ENCODE results near the gene PLCH1. TPM values are rescaled to one million over a fixed set of nuclear protein-coding genes. Genes with fewer than 3 reads are reported as not detected.

The PLCH1 gene
- total RNA-seq, 1 experiment from 2014 or later = 8.9 TPM

DNA sequence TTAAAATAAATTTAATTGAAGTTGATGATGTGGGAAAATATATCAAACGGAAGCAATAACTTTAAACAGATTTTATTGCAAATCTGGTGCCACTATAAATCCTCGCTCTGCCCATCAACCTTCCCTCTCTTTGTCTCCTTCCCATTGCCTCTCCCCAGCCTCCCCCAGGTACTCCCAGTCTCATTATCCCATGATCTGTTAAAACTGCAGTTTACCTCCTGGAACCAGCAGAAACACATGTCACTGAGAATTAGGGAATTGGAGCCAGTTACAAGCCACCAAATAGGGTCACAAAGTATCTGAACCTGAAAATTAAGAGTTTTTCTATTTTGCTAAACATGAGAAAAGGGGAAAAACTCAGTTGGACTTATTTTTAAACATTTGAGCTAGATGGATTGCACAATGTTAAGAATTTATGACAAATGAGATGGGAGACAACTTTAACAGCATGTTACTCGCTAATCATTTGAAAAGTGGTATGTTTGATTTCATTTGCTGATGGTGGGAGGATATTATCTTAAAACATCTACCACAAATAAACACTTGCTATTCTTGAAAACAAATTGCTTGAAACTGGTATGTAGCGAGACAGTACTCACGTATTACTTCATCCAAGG is 2.4 kb downstream of the PLCH1 start:
- TF ChIP-seq, protein P1, sequence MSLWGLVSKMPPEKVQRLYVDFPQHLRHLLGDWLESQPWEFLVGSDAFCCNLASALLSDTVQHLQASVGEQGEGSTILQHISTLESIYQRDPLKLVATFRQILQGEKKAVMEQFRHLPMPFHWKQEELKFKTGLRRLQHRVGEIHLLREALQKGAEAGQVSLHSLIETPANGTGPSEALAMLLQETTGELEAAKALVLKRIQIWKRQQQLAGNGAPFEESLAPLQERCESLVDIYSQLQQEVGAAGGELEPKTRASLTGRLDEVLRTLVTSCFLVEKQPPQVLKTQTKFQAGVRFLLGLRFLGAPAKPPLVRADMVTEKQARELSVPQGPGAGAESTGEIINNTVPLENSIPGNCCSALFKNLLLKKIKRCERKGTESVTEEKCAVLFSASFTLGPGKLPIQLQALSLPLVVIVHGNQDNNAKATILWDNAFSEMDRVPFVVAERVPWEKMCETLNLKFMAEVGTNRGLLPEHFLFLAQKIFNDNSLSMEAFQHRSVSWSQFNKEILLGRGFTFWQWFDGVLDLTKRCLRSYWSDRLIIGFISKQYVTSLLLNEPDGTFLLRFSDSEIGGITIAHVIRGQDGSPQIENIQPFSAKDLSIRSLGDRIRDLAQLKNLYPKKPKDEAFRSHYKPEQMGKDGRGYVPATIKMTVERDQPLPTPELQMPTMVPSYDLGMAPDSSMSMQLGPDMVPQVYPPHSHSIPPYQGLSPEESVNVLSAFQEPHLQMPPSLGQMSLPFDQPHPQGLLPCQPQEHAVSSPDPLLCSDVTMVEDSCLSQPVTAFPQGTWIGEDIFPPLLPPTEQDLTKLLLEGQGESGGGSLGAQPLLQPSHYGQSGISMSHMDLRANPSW (CRISPR knock-in tag; conservative IDR thresholded peaks at IDR 0.05; ENCODE audit: low read depth) = no peak
- TF ChIP-seq, protein P2, sequence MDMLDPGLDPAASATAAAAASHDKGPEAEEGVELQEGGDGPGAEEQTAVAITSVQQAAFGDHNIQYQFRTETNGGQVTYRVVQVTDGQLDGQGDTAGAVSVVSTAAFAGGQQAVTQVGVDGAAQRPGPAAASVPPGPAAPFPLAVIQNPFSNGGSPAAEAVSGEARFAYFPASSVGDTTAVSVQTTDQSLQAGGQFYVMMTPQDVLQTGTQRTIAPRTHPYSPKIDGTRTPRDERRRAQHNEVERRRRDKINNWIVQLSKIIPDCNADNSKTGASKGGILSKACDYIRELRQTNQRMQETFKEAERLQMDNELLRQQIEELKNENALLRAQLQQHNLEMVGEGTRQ (CRISPR knock-in tag; IDR thresholded peaks at IDR 0.05) = no peak
- TF ChIP-seq HMGA2 (CRISPR knock-in tag; IDR thresholded peaks at IDR 0.05) (no peak), NFYB (CRISPR knock-in tag; conservative IDR thresholded peaks at IDR 0.05; ENCODE audit: low read depth) (no peak), ESRRA (CRISPR knock-in tag; IDR thresholded peaks at IDR 0.05; ENCODE audit: borderline replicate concordance) (no peak), ZBTB21 (CRISPR knock-in tag; IDR thresholded peaks at IDR 0.05; ENCODE audit: borderline replicate concordance) (no peak), FOXK1 (CRISPR knock-in tag; IDR thresholded peaks at IDR 0.05) (no peak)
- no peaks in the 10 kb centered on the region for H3K36me3 Mint-ChIP-seq
- H3K9me3 Mint-ChIP-seq = no peaks in the 10 kb centered on the region
- H3K4me1 Mint-ChIP-seq = peaks cover 49% of the 10 kb centered on the region
- CTCF ChIA-PET = no interaction called here
- POLR2A ChIA-PET = no interaction called here
- no peaks in the 10 kb centered on the region for H3K27me3 Mint-ChIP-seq (ENCODE audit: low read depth)
- DNase-seq (ENCODE audit: low spot score) (no peak), ATAC-seq (no peak)
- no peak overlapping the region for H3K27ac Mint-ChIP-seq
- peak overlapping the region; percentile 98 for H3K4me3 Mint-ChIP-seq

DNA sequence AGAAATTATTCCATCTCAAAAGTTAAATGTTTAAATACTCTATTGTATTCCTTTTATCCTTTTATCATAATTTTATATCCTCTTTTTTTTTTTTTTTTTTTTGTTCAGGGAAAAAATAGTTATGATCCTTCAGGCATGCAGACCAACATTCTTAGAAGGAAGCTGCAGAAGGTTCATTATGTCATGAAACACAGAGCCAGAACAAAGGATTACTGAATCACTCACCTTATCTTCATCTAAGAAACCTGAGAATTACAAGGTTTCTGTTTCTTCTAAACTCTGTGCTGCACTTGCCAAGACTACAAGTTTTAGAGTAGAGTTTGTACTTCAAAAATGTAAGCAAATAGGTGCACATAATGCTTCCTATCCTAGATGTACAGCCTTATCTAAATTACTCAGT is 3.3 kb downstream of the PLCH1 start:
- Mint-ChIP-seq H3K4me3 (no peak overlapping the region), H3K36me3 (no peaks in the 10 kb centered on the region), H3K9me3 (no peaks in the 10 kb centered on the region), H3K27me3 (ENCODE audit: low read depth) (no peaks in the 10 kb centered on the region), H3K27ac (no peak overlapping the region), H3K4me1 (peaks cover 40% of the 10 kb centered on the region)
- ChIA-PET POLR2A (interaction anchor here (0.6 to 0.7 kb wide), 3 partner anchors 26 to 78 kb away, joined by 3 to 8 read pairs (median 4); no protein-coding TSS in a partner anchor), CTCF (no interaction called here)
- DNase-seq (ENCODE audit: low spot score) (no peak), ATAC-seq (no peak)
- no peak for TF ChIP-seq FOXP1 (CRISPR knock-in tag; IDR thresholded peaks at IDR 0.05; ENCODE audit: borderline replicate concordance)
- no peak for TF ChIP-seq MYBL2 (CRISPR knock-in tag; IDR thresholded peaks at IDR 0.05)
- TF ChIP-seq, protein P3, sequence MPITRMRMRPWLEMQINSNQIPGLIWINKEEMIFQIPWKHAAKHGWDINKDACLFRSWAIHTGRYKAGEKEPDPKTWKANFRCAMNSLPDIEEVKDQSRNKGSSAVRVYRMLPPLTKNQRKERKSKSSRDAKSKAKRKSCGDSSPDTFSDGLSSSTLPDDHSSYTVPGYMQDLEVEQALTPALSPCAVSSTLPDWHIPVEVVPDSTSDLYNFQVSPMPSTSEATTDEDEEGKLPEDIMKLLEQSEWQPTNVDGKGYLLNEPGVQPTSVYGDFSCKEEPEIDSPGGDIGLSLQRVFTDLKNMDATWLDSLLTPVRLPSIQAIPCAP (CRISPR knock-in tag; IDR thresholded peaks at IDR 0.05) = no peak
- TF ChIP-seq, protein P4, sequence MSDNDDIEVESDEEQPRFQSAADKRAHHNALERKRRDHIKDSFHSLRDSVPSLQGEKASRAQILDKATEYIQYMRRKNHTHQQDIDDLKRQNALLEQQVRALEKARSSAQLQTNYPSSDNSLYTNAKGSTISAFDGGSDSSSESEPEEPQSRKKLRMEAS (CRISPR knock-in tag; IDR thresholded peaks at IDR 0.05) = no peak
- no peak for TF ChIP-seq SP1 (CRISPR knock-in tag; conservative IDR thresholded peaks at IDR 0.05)
- no peak for TF ChIP-seq CREM (CRISPR knock-in tag; IDR thresholded peaks at IDR 0.05)
- TF ChIP-seq, protein P5, sequence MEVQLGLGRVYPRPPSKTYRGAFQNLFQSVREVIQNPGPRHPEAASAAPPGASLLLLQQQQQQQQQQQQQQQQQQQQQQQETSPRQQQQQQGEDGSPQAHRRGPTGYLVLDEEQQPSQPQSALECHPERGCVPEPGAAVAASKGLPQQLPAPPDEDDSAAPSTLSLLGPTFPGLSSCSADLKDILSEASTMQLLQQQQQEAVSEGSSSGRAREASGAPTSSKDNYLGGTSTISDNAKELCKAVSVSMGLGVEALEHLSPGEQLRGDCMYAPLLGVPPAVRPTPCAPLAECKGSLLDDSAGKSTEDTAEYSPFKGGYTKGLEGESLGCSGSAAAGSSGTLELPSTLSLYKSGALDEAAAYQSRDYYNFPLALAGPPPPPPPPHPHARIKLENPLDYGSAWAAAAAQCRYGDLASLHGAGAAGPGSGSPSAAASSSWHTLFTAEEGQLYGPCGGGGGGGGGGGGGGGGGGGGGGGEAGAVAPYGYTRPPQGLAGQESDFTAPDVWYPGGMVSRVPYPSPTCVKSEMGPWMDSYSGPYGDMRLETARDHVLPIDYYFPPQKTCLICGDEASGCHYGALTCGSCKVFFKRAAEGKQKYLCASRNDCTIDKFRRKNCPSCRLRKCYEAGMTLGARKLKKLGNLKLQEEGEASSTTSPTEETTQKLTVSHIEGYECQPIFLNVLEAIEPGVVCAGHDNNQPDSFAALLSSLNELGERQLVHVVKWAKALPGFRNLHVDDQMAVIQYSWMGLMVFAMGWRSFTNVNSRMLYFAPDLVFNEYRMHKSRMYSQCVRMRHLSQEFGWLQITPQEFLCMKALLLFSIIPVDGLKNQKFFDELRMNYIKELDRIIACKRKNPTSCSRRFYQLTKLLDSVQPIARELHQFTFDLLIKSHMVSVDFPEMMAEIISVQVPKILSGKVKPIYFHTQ (CRISPR knock-in tag; IDR thresholded peaks at IDR 0.05) = no peak
- no peak for TF ChIP-seq GTF2I (CRISPR knock-in tag; conservative IDR thresholded peaks at IDR 0.05)
- TF ChIP-seq, protein P6, sequence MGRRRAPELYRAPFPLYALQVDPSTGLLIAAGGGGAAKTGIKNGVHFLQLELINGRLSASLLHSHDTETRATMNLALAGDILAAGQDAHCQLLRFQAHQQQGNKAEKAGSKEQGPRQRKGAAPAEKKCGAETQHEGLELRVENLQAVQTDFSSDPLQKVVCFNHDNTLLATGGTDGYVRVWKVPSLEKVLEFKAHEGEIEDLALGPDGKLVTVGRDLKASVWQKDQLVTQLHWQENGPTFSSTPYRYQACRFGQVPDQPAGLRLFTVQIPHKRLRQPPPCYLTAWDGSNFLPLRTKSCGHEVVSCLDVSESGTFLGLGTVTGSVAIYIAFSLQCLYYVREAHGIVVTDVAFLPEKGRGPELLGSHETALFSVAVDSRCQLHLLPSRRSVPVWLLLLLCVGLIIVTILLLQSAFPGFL (CRISPR knock-in tag; IDR thresholded peaks at IDR 0.05; ENCODE audit: borderline replicate concordance) = no peak
- TF ChIP-seq ZNF121 (CRISPR knock-in tag; IDR thresholded peaks at IDR 0.05) = no peak
- no peak for TF ChIP-seq NFE2L1 (CRISPR knock-in tag; IDR thresholded peaks at IDR 0.05)
- TF ChIP-seq, protein P2 (CRISPR knock-in tag; IDR thresholded peaks at IDR 0.05) = no peak
- TF ChIP-seq, protein P7, sequence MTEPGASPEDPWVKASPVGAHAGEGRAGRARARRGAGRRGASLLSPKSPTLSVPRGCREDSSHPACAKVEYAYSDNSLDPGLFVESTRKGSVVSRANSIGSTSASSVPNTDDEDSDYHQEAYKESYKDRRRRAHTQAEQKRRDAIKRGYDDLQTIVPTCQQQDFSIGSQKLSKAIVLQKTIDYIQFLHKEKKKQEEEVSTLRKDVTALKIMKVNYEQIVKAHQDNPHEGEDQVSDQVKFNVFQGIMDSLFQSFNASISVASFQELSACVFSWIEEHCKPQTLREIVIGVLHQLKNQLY (CRISPR knock-in tag; IDR thresholded peaks at IDR 0.05) = no peak
- no peak for TF ChIP-seq FOXJ3 (CRISPR knock-in tag; IDR thresholded peaks at IDR 0.05; ENCODE audit: borderline replicate concordance)
